Adrenal gland (tissue), 12 donors: Measurements from ENCODE around the gene MBP. TPM values are rescaled to one million over a fixed set of nuclear protein-coding genes. Genes with fewer than 3 reads are reported as not detected.

Experiments
- DNase-seq, 7 donors: peaks; one replicate each; pipeline ENCODE4 v3.0.0-alpha.2; 2019 to 2020
- H3K27ac ChIP-seq, 5 donors: fragments of 200-600 bp; sonication (generic) in 4 of 5; 1 replicate in 3 of 5; 2 replicates in 2 of 5; pipeline versions ENCODE4 v1.5.1 to v1.8.0; 2016 to 2020; ENCODE audit warnings: mild to moderate bottlenecking in 1 of 5
- H3K27me3 ChIP-seq: fragments of 200-600 bp; 2 replicates; pipeline ENCODE4 v1.8.0; 2021
- H3K36me3 ChIP-seq, 2 donors: fragments of 200-600 bp; replicated peaks in 1 of 2; 1 replicate in 1 of 2; 2 replicates in 1 of 2; pipeline versions ENCODE4 v1.5.1 to v1.8.0; 2018 to 2022
- H3K4me1 ChIP-seq, 2 donors: fragments of 200-600 bp; replicated peaks in 1 of 2; 1 replicate in 1 of 2; 2 replicates in 1 of 2; pipeline versions ENCODE4 v1.5.1 to v1.8.0; 2018 to 2021
- H3K4me3 ChIP-seq, 4 donors: fragments of 200-600 bp; sonication (generic) in 3 of 4; one replicate each; pipeline ENCODE4 v1.5.1; 2016 to 2018
- H3K9me3 ChIP-seq, 3 donors: fragments of 200-600 bp; sonication (generic) in 1 of 3; replicated peaks in 1 of 3; 1 replicate in 2 of 3; 2 replicates in 1 of 3; pipeline versions ENCODE4 v1.5.1 to v1.8.0; 2016 to 2021
- POLR2A ChIP-seq, 2 donors: fragments of 450-650 bp; IDR thresholded peaks; one replicate each; pipeline ENCODE4 v1.6.1; 2017; ENCODE audit warnings: antibody characterized with exemption in 2 of 2, mild to moderate bottlenecking in 2 of 2, moderate library complexity in 1 of 2
- WGBS, 4 donors: extraction: QIAGEN DNeasy Blood & Tissue Kit in 2 of 4; methylation state at CpG; one replicate each; pipeline versions ENCODE4 v1.1.5 to v1.1.7; 2013 to 2017; 5-methylcytosine and 5-hydroxymethylcytosine counted together
- intact Hi-C, 2 donors: fragments of 100-400 bp; cut with DNase I; formaldehyde crosslinking; loops; one replicate each; pipeline versions ENCODE4 v1.14.1 to v1.15.0; 2022 to 2023
- polyA plus RNA-seq, 3 donors: library from polyadenylated mRNA; stranded (reverse); fragments of 200-250 nt in 2 of 3; fragments of 350-450 nt in 1 of 3; fragmentation: Illumina TruSeq in 1 of 3; extraction: RNeasy Lipid Tissue Mini Kit (QIAGEN cat#74804) in 1 of 3; gene quantifications; one replicate each; pipeline ENCODE4 v1.2.3, GENCODE V29; 2013 to 2014
- total RNA-seq, 9 donors: library from RNA; depleted of rRNA in 4 of 9; stranded (reverse); fragments of >200 nt in 4 of 9; fragments of 120-200 nt in 1 of 9; fragmentation: NEBNext Ultra II Directional in 1 of 9; extraction: Animal tissue kit (Norgen Biotek cat#: 25700) in 1 of 9; gene quantifications; one replicate each; pipeline versions ENCODE4 v1.1.0 to v1.2.4, GENCODE V29; 2013 to 2023
- TF ChIP-seq, protein P1 (sequence below), 6 experiments: fragments of 450-650 bp in 4 of 6; fragments of 200-600 bp in 2 of 6; sonication (generic) in 1 of 6; IDR thresholded peaks; 1 replicate in 5 of 6; 2 replicates in 1 of 6; pipeline versions ENCODE4 v1.5.1 to v1.8.0; 2016 to 2021; ENCODE audit warnings: antibody characterized with exemption in 6 of 6, mild to moderate bottlenecking in 2 of 6, moderate library complexity in 1 of 6
- donor health status: healthy with polysubstance abuse.
- donor health status: Bipolar disorder and iron deficiency.
- donor health status: DM: yes; HTN: yes; CAD: no.
- donor health status: DM: no; HTN: no; CAD: no.
- donor health status: DM: no; HTN: no; CAD: no.
- donor health status: DM: yes; HTN: yes; CAD: no.

The MBP gene
- total and polyA plus RNA-seq, 12 donors = 1.8 to 23.7 (median 13.7) TPM

DNA sequence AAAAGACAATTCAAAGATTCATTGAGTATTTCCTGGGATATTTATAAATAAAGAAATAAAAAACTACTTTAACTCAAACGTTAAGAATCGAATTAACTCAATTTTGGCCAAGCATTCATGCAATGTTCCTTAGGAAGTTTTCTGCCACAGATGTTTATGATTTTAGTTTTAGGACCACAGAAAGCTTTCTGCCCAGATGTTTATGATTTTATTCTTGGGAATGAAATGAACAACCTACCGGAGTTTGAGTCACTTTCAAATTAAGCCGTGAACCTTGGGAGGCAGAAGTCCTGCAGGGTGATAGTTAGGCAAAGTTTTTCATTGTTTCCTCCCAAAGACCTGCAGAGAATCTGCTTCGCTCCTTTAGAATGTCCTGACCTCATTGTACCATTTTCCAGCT, 34.7 kb upstream of the MBP start:
- Histone ChIP-seq H3K4me3 (no peak overlapping the region), H3K4me1 (no peaks in the 10 kb centered on the region), H3K27me3 (no peaks in the 10 kb centered on the region), H3K27ac (no peak overlapping the region), H3K36me3 (no peaks in the 10 kb centered on the region), H3K9me3 (no peaks in the 10 kb centered on the region)
- no peak for DNase-seq
- no peak for TF ChIP-seq POLR2A (IDR thresholded peaks at IDR 0.05)
- TF ChIP-seq, protein P1, sequence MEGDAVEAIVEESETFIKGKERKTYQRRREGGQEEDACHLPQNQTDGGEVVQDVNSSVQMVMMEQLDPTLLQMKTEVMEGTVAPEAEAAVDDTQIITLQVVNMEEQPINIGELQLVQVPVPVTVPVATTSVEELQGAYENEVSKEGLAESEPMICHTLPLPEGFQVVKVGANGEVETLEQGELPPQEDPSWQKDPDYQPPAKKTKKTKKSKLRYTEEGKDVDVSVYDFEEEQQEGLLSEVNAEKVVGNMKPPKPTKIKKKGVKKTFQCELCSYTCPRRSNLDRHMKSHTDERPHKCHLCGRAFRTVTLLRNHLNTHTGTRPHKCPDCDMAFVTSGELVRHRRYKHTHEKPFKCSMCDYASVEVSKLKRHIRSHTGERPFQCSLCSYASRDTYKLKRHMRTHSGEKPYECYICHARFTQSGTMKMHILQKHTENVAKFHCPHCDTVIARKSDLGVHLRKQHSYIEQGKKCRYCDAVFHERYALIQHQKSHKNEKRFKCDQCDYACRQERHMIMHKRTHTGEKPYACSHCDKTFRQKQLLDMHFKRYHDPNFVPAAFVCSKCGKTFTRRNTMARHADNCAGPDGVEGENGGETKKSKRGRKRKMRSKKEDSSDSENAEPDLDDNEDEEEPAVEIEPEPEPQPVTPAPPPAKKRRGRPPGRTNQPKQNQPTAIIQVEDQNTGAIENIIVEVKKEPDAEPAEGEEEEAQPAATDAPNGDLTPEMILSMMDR (IDR thresholded peaks at IDR 0.05) = no peak
- intact Hi-C loops = no loop called here
- 72 to 85% (median 77%) methylated on average over 5 of the region's 5 CpGs for WGBS, 4 donors

DNA sequence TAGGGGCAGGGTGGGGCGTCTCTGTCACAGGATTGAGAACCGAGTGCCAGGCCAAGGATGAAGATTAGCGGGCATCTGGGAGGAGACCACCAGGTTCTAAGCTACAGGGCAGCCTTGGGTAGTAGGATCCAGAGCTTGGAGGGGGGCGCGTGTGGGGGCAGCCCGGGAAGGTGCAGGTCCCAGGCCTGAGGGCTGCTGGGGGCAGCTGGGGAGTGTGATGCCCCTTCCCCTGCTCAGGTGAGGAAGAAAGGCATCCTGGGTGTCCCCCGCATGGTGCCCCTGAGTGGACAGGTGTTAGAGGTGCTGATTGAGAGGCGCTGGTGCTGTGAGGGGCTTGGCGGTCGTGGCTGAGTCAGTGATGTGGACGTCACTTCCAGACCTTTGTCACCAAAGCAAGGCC, 33.9 kb upstream of the MBP start:
- no peak overlapping the region for H3K27ac ChIP-seq
- TF ChIP-seq, protein P1 (IDR thresholded peaks at IDR 0.05) = no peak
- no peak for TF ChIP-seq POLR2A (IDR thresholded peaks at IDR 0.05)
- intact Hi-C loops = no loop called here
- DNase-seq = no peak
- H3K36me3 ChIP-seq = no peaks in the 10 kb centered on the region
- no peaks in the 10 kb centered on the region for H3K27me3 ChIP-seq
- H3K4me3 ChIP-seq = no peak overlapping the region
- no peaks in the 10 kb centered on the region for H3K9me3 ChIP-seq
- no peaks in the 10 kb centered on the region for H3K4me1 ChIP-seq
- 78 to 95% (median 85%) methylated on average over 9 to 11 of the region's 11 CpGs for WGBS, 4 donors

DNA sequence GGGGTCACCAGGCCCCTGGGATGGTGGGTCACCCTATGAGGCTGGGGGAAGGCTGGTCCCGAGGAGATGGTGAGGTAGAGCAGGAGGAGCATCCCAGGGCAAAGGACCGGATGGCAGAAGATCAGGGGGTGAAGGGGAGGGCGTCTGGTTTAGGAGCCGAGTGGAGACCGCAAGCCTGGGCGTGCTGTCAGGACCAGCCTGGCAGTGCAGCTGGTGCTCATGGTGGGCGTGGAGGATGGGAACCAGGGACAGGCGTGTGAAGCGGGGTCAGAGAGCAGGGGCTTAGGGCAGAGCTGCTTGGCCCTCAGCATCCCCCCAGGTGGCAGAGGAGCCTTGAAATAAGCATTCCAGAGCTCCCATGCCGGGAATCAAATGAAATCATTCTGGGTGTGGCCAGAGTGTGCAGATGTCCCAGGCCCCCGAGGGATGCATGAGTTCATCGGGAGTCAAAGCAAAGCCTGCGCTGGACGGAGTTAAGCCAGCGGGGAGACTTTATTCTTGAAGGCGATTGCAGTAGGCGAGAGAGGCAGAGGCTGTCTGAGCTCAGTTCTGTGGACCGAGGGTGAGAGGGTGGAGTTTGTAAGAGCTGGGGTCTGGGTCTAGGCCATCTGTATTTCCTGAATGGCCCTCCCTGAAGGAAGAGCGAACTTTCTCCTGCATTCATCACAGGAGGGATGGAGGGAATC, 33.1 kb upstream of the MBP start:
- WGBS, 4 donors = 70 to 77% (median 77%) methylated on average over 19 of the region's 19 CpGs
- H3K9me3 ChIP-seq = no peaks in the 10 kb centered on the region
- no peak overlapping the region for H3K27ac ChIP-seq
- no peak overlapping the region for H3K4me3 ChIP-seq
- no peak for TF ChIP-seq POLR2A (IDR thresholded peaks at IDR 0.05)
- TF ChIP-seq, protein P1 (IDR thresholded peaks at IDR 0.05) = no peak
- no peaks in the 10 kb centered on the region for H3K4me1 ChIP-seq
- no peaks in the 10 kb centered on the region for H3K36me3 ChIP-seq
- intact Hi-C loops = no loop called here
- no peaks in the 10 kb centered on the region for H3K27me3 ChIP-seq
- DNase-seq = no peak

DNA sequence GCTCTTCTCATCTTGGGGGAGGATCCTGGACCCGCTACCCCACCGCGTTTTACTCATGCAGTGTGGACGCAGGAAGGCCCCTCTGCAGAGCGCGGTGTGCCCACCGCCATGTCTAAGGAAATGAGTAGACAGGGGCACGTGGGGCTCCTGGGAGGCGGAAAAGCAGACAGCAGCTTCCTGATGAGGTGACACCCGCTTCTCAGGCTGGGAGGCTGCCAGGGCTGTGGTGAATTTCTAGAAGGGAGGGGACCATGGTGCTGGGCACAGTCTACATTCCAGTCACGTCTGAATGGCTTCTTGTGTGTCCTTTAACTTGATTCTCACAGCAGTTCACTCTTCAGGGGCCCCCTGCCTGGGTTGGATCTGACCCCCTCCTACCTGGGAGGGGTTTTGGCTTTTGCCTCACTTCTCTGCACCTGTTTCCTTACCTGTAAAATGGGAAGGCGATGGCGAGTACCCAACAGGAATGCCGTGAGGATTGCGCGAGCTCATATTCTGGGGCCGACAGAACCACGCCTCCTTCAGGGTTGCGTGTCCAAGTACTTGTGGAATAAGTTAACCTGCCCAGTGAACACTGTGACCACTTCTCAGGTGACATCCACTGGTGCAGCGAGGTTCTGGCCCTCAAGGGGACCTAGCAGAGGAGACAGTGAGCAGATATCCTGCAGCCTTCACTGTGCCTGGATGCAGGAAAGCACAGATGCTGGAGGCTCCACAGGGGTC, 32.3 kb upstream of the MBP start:
- Histone ChIP-seq H3K27ac (no peak overlapping the region), H3K36me3 (no peaks in the 10 kb centered on the region), H3K9me3 (no peaks in the 10 kb centered on the region), H3K4me1 (no peaks in the 10 kb centered on the region), H3K4me3 (no peak overlapping the region), H3K27me3 (no peaks in the 10 kb centered on the region)
- intact Hi-C loops = no loop called here
- WGBS, 4 donors = 79 to 89% (median 83%) methylated on average over 17 to 20 of the region's 20 CpGs
- TF ChIP-seq, protein P1 (IDR thresholded peaks at IDR 0.05) = no peak
- no peak for TF ChIP-seq POLR2A (IDR thresholded peaks at IDR 0.05)
- DNase-seq = no peak
